Epithelial cell of esophagus (primary cell): Measurements from ENCODE around the gene NHLRC2.

ENCODE experiments used
- DNase-seq: peaks from one replicate; pipeline ENCODE4 v3.0.0; 2010; ENCODE audit warnings: low read depth
- H3K4me3 ChIP-seq: 2 replicates; pipeline ENCODE4 v1.5.1; 2011; ENCODE audit warnings: mild to moderate bottlenecking, low read length, control low read depth
- TF ChIP-seq, protein P1 (sequence below): IDR thresholded peaks from 2 replicates; pipeline ENCODE4 v1.5.1; 2011; ENCODE audit warnings: low read depth, mild to moderate bottlenecking, low read length, control low read depth, inconsistent platforms; ENCODE audit not compliant: insufficient read depth; ENCODE audit errors: missing control alignments

The NHLRC2 gene

DNA sequence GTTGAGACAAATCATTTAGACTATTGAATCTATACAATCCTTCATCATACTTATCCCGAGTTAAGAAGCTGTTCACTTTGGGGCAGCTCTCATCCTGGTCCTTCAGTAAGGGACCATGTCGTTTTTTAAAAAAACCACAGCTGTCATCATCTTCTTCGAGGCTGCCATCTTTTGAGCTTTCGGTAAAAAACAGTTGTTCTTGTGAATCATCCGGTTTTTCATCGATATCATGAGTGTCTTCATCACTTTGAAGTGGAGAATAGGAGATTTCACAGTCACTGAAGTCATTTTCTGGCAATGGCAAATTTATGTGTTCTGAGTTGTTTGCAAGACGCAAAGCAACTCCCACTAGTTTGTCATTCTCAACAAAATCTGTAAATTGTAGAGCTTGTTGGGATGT is 4.5 kb upstream of the NHLRC2 start:
- no peak overlapping the region for H3K4me3 ChIP-seq
- no peak for DNase-seq

DNA sequence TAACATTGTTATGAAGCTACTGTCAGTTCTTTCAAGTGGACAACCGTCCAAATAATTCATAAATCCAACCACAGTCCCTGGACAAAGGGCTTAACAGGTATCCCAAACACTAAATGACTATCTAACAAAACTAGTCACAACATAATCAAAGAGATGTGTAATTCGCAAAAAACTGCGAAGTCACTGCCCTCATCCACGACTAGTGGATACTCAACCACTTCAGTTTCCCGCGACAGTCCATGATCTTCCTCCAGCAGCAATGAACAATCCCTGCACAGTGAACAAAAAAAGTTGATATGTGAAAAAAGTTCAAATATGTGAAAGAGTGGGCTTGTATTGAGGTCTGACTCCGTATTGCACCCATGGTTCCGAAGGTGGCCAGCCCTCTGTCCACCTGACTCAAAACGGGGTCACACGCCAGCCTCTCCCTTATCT is 866 bp upstream of the NHLRC2 start:
- H3K4me3 ChIP-seq = peak overlapping the region; percentile 79
- TF ChIP-seq, protein P1, sequence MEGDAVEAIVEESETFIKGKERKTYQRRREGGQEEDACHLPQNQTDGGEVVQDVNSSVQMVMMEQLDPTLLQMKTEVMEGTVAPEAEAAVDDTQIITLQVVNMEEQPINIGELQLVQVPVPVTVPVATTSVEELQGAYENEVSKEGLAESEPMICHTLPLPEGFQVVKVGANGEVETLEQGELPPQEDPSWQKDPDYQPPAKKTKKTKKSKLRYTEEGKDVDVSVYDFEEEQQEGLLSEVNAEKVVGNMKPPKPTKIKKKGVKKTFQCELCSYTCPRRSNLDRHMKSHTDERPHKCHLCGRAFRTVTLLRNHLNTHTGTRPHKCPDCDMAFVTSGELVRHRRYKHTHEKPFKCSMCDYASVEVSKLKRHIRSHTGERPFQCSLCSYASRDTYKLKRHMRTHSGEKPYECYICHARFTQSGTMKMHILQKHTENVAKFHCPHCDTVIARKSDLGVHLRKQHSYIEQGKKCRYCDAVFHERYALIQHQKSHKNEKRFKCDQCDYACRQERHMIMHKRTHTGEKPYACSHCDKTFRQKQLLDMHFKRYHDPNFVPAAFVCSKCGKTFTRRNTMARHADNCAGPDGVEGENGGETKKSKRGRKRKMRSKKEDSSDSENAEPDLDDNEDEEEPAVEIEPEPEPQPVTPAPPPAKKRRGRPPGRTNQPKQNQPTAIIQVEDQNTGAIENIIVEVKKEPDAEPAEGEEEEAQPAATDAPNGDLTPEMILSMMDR = no peak
- no peak for DNase-seq

More for the DNA sequence above, 4.5 kb upstream of the NHLRC2 start:
- TF ChIP-seq, protein P1 = no peak

DNA sequence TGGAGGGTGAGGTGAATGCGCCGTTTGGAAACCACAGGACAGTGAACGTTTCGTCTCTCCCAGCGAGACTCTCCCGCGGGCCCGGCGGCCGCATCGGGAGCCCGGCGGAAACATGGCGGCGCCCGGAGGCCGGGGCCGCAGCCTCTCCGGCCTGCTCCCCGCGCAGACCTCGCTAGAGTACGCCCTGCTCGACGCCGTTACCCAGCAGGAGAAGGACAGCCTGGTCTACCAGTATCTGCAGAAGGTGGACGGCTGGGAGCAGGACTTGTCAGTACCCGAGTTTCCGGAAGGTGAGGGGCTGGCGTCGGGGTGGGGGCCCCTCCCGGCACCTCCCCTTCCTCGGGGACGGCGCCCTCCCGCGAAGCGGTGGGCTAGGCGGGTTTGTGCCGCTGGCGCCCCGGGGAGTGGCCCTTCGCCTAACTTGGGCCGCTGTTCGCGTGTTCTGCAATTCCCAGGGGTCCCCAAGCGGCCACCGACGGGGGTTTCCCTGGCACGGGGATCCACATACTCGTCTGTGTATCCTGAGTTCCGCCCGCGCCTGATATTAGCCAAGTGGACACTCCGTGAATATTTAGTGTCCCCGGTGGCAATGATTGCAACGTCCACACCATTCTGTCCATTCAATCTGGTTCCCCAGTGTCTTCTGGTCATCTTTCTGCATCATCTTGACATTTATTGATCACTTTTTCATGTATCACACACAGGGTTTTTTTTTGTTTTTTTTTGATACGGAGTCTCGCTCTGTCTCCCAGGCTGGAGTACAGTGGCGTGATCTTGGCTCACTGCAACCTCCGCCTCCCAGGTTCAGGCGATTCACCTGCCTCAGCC is 514 bp downstream of the NHLRC2 start:
- peak overlapping the region; percentile 79 for H3K4me3 ChIP-seq
- DNase-seq = peak; percentile 37
- TF ChIP-seq, protein P1 = no peak

DNA sequence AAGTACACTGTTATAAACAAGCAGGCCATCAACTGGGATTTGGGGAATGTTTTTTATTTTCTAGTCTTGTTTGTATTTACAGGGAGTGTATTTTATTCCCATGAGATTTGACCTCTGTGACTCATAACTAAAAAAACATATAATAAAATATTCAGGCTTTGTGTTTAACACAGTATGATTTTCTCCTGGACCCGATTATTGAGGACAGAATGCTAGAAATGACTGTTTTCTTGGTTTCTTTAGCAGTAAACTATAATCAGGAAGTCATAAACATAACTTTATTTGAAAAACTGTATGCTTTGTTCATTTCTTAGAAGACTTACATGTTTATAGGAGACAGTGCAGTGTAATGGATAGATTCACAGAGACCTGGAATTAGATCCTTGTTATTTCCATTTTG is 2.1 kb downstream of the NHLRC2 start:
- TF ChIP-seq, protein P1 = no peak
- DNase-seq = no peak
- H3K4me3 ChIP-seq = peak overlapping the region; percentile 79

DNA sequence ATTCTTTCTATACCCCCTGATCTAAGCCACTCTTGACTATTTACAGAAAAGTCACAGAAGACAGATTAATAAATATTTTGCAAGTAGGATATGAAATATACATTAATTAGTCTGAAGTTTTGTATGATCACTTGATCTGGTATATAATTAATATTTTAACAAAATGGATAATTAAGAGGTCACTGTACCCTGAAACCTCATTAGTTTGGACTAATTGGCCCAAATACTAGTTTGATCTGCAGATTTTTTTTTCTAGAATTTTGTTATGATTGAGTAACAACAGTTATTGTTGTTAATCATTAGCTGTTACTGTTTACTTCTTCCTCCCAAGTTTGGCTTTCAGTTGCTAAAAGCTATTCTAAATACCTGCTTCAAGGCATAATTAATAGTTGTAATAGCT is 2.7 kb downstream of the NHLRC2 start:
- DNase-seq = no peak
- no peak overlapping the region for H3K4me3 ChIP-seq
- TF ChIP-seq, protein P1 = no peak

DNA sequence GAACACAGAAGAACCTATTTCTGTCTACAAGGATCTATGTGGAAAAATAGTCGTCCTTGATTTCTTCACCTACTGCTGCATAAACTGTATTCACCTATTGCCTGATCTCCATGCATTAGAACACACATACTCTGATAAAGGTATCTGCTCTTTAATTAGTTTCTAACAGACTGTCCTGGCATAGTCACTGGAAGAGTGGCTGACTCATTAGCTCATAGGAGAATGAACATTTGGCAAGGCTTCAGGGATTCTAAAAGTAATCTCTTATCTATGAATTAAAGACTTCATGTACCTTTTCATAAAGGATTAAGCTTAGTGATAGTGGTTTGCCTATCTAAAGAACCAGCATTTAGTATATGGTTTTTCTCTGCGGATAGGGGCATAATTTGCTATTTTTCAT is 4.1 kb downstream of the NHLRC2 start:
- H3K4me3 ChIP-seq = no peak overlapping the region
- TF ChIP-seq, protein P1 = no peak
- DNase-seq = peak; percentile 39

DNA sequence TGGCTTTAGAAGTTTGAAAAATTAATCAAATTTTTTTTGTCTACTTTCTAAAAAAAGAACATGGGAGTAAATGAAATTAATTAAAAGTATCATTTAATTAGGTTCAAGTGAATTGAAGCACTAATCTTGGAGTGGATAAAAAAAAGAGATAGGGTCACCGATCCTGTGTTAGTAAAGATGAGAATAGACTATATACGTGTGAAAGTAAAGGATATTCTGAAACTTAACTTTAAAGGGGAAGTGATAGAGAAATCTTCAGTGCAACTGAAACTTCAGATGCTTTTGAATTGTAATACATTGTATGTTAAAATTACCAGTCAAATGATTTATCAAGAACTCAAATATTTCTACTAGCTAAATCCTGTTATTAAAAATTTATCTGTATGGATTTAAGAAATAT is 4.8 kb downstream of the NHLRC2 start:
- no peak for DNase-seq
- no peak overlapping the region for H3K4me3 ChIP-seq
- TF ChIP-seq, protein P1 = no peak
